GM23338 (cell line): ENCODE measurements around the gene HMCN2. TPM values are rescaled to one million over a fixed set of nuclear protein-coding genes. Genes with fewer than 3 reads are reported as not detected.

Experiments
- ATAC-seq: fragments of 200-7000 bp; cut with Tn5 transposase; 3 replicates; pipeline ENCODE4 v1.9.1; 2020
- DNase-seq: peaks from one replicate; pipeline ENCODE4 v3.0.0-alpha.2; 2015; ENCODE audit warnings: low spot score
- H2AFZ ChIP-seq: fragments of 200-600 bp; sonication (generic); 2 replicates; pipeline ENCODE4 v1.8.0; 2016; ENCODE audit warnings: antibody characterized with exemption, mild to moderate bottlenecking, moderate library complexity
- H3F3A ChIP-seq: fragments of 200-600 bp; sonication (generic); replicated peaks from 2 replicates; pipeline ENCODE4 v1.8.0; 2017; ENCODE audit warnings: antibody characterized with exemption, mixed run types, low read depth
- H3K27ac ChIP-seq: fragments of 200-600 bp; sonication (generic); 2 replicates; pipeline ENCODE4 v1.6.1; 2016; ENCODE audit warnings: low read depth
- H3K27me3 ChIP-seq: fragments of 200-600 bp; sonication (generic); 2 replicates; pipeline ENCODE4 v1.8.0; 2016; ENCODE audit warnings: mild to moderate bottlenecking, mixed run types, moderate library complexity; ENCODE audit not compliant: insufficient read depth
- H3K36me3 ChIP-seq: fragments of 200-600 bp; sonication (generic); 2 replicates; pipeline ENCODE4 v1.8.0; 2016; ENCODE audit warnings: mild to moderate bottlenecking; ENCODE audit not compliant: insufficient read depth
- H3K4me1 ChIP-seq: fragments of 200-600 bp; sonication (generic); 2 replicates; pipeline ENCODE4 v1.8.0; 2016; ENCODE audit warnings: mild to moderate bottlenecking, moderate library complexity; ENCODE audit not compliant: insufficient read depth
- H3K4me2 ChIP-seq: fragments of 200-600 bp; sonication (generic); 2 replicates; pipeline ENCODE4 v1.7.1; 2017; ENCODE audit warnings: mixed run types
- H3K4me3 ChIP-seq: fragments of 200-600 bp; sonication (generic); 2 replicates; pipeline ENCODE4 v1.6.1; 2016; ENCODE audit warnings: mixed run types
- H3K79me2 ChIP-seq: fragments of 200-600 bp; sonication (generic); replicated peaks from 2 replicates; pipeline ENCODE4 v1.8.0; 2017; ENCODE audit warnings: mild to moderate bottlenecking; ENCODE audit not compliant: insufficient read depth
- H3K9me2 ChIP-seq: fragments of 200-600 bp; sonication (generic); 2 replicates; pipeline ENCODE4 v1.8.0; 2017; ENCODE audit not compliant: insufficient read depth
- H4K20me1 ChIP-seq: fragments of 200-600 bp; sonication (generic); replicated peaks from 2 replicates; pipeline ENCODE4 v1.8.0; 2017; ENCODE audit warnings: mild to moderate bottlenecking; ENCODE audit not compliant: insufficient read depth
- H3K27ac Mint-ChIP-seq: 2 replicates; pipeline ENCODE4 v1.8.0; 2020; ENCODE audit warnings: inconsistent platforms, mild to moderate bottlenecking, moderate library complexity, mixed read lengths
- H3K27me3 Mint-ChIP-seq: 3 replicates; pipeline ENCODE4 v1.8.0; 2022; ENCODE audit warnings: low read depth, mild to moderate bottlenecking, moderate library complexity, mixed read lengths, inconsistent platforms; ENCODE audit not compliant: insufficient read depth, poor library complexity
- H3K36me3 Mint-ChIP-seq: 3 replicates; pipeline ENCODE4 v1.8.0; 2021; ENCODE audit warnings: low read depth, mild to moderate bottlenecking, inconsistent platforms, moderate library complexity, mixed read lengths
- H3K4me1 Mint-ChIP-seq: 3 replicates; pipeline ENCODE4 v1.8.0; 2020; ENCODE audit warnings: mild to moderate bottlenecking, inconsistent platforms, mixed read lengths
- H3K4me3 Mint-ChIP-seq: 3 replicates; pipeline ENCODE4 v1.8.0; 2021; ENCODE audit warnings: moderate library complexity, mild to moderate bottlenecking, inconsistent platforms, mixed read lengths
- H3K9me3 Mint-ChIP-seq: 3 replicates; pipeline ENCODE4 v1.8.0; 2020; ENCODE audit warnings: moderate library complexity, mild to moderate bottlenecking, inconsistent platforms, mixed read lengths
- EZH2 ChIP-seq: fragments of 200-600 bp; sonication (generic); IDR thresholded peaks from one replicate; pipeline ENCODE4 v1.8.0; 2017; ENCODE audit warnings: antibody characterized with exemption, mild to moderate bottlenecking, low read depth; ENCODE audit not compliant: unreplicated experiment
- EZH2phosphoT487 ChIP-seq: fragments of 200-600 bp; sonication (generic); IDR thresholded peaks from one replicate; pipeline ENCODE4 v1.8.1; 2018; ENCODE audit warnings: antibody characterized with exemption; ENCODE audit not compliant: unreplicated experiment
- JUNB ChIP-seq: IDR thresholded peaks from one replicate; pipeline ENCODE4 v1.6.1; 2016; ENCODE audit warnings: antibody characterized with exemption; ENCODE audit not compliant: unreplicated experiment
- NANOG ChIP-seq: IDR thresholded peaks from 2 replicates; pipeline ENCODE4 v1.6.1; 2016; ENCODE audit warnings: antibody characterized with exemption, borderline replicate concordance
- POLR2AphosphoS5 ChIP-seq: IDR thresholded peaks from 2 replicates; pipeline ENCODE4 v1.6.1; 2016; ENCODE audit warnings: antibody characterized with exemption, low read depth
- STAT1 ChIP-seq: IDR thresholded peaks from one replicate; pipeline ENCODE4 v1.6.1; 2016; ENCODE audit warnings: antibody characterized with exemption; ENCODE audit not compliant: unreplicated experiment
- ZNF331 ChIP-seq: fragments of 250-450 bp; sonication (Bioruptor Pico); IDR thresholded peaks from 2 replicates; pipeline ENCODE4 v1.5.0; 2020; ENCODE audit warnings: low read depth, mild to moderate bottlenecking, moderate library complexity
- polyA plus RNA-seq: library from polyadenylated mRNA; unstranded; fragments of >200 nt; fragmentation: Nextera tagmentation; extraction: Ambion mirVana; gene quantifications from 2 replicates; pipeline ENCODE4 v1.2.1, GENCODE V29; 2016
- total RNA-seq: library from RNA; depleted of rRNA; stranded (reverse); fragments of >200 nt; shearing (Covaris generic); gene quantifications from 2 replicates; pipeline ENCODE4 v1.2.3, GENCODE V29; 2014
- TF ChIP-seq, protein P1 (sequence below): IDR thresholded peaks from one replicate; pipeline ENCODE4 v1.6.1; 2018; ENCODE audit warnings: antibody characterized with exemption; ENCODE audit not compliant: unreplicated experiment
- TF ChIP-seq, protein P2 (sequence below), 2 experiments: fragments of 200-600 bp in 1 of 2; sonication (generic) in 1 of 2; conservative IDR thresholded peaks; 2 replicates each; pipeline versions ENCODE4 v1.5.1 to v1.6.1; 2016 to 2017; ENCODE audit warnings: antibody characterized with exemption in 2 of 2, low read depth in 2 of 2, mild to moderate bottlenecking in 2 of 2, moderate library complexity in 1 of 2
- TF ChIP-seq, protein P3 (sequence below): IDR thresholded peaks from 2 replicates; pipeline ENCODE4 v1.6.1; 2016; ENCODE audit warnings: antibody characterized with exemption

Gene HMCN2
- total and polyA plus RNA-seq, 2 experiments from 2014 or later, result 1.3 to 4.7 TPM

DNA sequence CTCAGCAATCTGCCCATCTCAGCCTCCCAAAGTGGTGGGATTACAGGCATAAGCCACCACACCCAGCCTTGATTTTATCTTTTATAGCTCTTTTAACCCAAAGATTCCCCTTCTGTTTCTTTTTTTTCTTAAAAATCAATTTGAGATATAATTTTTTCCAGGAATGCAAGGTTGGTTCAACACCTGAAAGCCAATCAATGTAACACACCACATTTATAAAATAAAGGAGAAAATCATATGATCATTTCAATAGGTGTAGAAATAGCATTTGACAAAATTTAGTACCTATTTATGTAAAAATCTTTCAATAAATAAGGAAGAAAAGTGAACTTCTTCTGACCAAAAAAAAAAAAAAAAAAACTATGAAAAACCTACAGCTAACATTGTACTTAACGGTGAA lies 175.5 kb downstream of the HMCN2 start:
- H2AFZ ChIP-seq, result no peak overlapping the region
- DNase-seq (no peak), ATAC-seq (no peak)
- H3F3A ChIP-seq, result 0 out of 2 replicates have a peak, but pooled peaks cover 8% of the 10 kb centered on the region
- H3K4me1 Mint-ChIP-seq, result peaks cover 5% of the 10 kb centered on the region; the same call in 2 of the 3 replicates
- H3K4me2 ChIP-seq, result no peak overlapping the region
- peaks cover 26% of the 10 kb centered on the region for H3K27me3 ChIP-seq
- H4K20me1 ChIP-seq, result no peaks in the 10 kb centered on the region
- H3K4me3 ChIP-seq, result no peak overlapping the region
- 0 out of 2 replicates have a peak, but pooled peaks cover 7% of the 10 kb centered on the region for H3K36me3 ChIP-seq
- H3K4me1 ChIP-seq, result peaks cover 8% of the 10 kb centered on the region
- H3K9me3 Mint-ChIP-seq, result peaks cover 16% of the 10 kb centered on the region
- H3K9me2 ChIP-seq, result no peaks in the 10 kb centered on the region
- H3K27ac ChIP-seq, result no peak overlapping the region
- TF ChIP-seq, protein P1, sequence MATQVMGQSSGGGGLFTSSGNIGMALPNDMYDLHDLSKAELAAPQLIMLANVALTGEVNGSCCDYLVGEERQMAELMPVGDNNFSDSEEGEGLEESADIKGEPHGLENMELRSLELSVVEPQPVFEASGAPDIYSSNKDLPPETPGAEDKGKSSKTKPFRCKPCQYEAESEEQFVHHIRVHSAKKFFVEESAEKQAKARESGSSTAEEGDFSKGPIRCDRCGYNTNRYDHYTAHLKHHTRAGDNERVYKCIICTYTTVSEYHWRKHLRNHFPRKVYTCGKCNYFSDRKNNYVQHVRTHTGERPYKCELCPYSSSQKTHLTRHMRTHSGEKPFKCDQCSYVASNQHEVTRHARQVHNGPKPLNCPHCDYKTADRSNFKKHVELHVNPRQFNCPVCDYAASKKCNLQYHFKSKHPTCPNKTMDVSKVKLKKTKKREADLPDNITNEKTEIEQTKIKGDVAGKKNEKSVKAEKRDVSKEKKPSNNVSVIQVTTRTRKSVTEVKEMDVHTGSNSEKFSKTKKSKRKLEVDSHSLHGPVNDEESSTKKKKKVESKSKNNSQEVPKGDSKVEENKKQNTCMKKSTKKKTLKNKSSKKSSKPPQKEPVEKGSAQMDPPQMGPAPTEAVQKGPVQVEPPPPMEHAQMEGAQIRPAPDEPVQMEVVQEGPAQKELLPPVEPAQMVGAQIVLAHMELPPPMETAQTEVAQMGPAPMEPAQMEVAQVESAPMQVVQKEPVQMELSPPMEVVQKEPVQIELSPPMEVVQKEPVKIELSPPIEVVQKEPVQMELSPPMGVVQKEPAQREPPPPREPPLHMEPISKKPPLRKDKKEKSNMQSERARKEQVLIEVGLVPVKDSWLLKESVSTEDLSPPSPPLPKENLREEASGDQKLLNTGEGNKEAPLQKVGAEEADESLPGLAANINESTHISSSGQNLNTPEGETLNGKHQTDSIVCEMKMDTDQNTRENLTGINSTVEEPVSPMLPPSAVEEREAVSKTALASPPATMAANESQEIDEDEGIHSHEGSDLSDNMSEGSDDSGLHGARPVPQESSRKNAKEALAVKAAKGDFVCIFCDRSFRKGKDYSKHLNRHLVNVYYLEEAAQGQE, result no peak
- no peaks in the 10 kb centered on the region for H3K79me2 ChIP-seq
- no peak overlapping the region for H3K4me3 Mint-ChIP-seq
- H3K36me3 Mint-ChIP-seq, result peaks cover 6% of the 10 kb centered on the region; the same call in 2 of the 3 replicates
- no peak overlapping the region for H3K27ac Mint-ChIP-seq
- peaks cover 31% of the 10 kb centered on the region for H3K27me3 Mint-ChIP-seq

DNA sequence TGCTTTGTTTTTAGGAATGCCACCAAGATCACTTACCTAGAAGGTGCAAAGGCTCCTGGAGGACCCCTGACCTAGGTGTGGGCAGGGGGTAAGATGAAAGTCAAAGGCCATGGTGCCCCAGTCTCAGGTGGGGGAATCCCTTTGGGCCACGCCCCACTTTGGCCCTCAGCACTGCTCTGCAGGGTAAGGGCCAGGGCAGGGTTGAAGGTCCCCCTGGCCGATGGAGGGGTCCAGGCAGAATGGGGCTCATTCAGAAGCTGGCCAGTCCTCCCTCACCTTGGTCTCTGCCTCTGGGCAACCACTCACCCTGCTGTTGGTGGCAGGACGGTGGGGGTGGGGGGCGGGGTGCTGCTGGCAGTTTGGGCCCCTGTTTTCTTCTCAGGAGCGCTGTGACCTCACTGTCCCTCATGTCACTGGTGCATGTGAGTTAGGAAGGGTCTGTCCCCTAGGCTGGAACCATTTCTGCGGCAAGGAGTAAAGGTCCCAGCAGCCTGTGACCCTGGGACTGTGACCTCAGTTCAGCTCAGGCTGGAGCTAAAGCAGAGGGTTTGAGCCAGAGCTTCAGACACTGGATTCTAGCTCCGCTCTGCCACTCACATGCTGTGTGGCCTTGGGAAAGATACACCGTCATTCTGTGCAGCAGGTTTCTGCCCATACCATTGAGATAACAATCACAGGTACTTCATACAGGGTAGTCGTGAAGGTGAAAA lies 177.3 kb downstream of the HMCN2 start:
- Mint-ChIP-seq H3K9me3 (peaks cover 16% of the 10 kb centered on the region), H3K27me3 (peaks cover 40% of the 10 kb centered on the region), H3K27ac (no peak overlapping the region), H3K36me3 (peaks cover 16% of the 10 kb centered on the region; the same call in 2 of the 3 replicates), H3K4me3 (no peak overlapping the region; the same call in 2 of the 3 replicates), H3K4me1 (peaks cover 24% of the 10 kb centered on the region)
- Histone ChIP-seq H2AFZ (no peak overlapping the region), H3K27ac (no peak overlapping the region), H3F3A (peaks cover 8% of the 10 kb centered on the region; the same call in 1 of the 2 replicates), H3K4me1 (peaks cover 26% of the 10 kb centered on the region), H3K4me3 (no peak overlapping the region), H3K36me3 (peaks cover 7% of the 10 kb centered on the region; the same call in 1 of the 2 replicates), H3K27me3 (peaks cover 30% of the 10 kb centered on the region), H3K79me2 (no peaks in the 10 kb centered on the region), H3K4me2 (no peak overlapping the region), H4K20me1 (no peaks in the 10 kb centered on the region), H3K9me2 (no peaks in the 10 kb centered on the region)
- DNase-seq (no peak), ATAC-seq (no peak)
- TF ChIP-seq STAT1 (no peak), JUNB (no peak), NANOG (no peak), EZH2phosphoT487 (no peak), ZNF331 (no peak), EZH2 (no peak), POLR2AphosphoS5 (no peak)
- TF ChIP-seq, protein P1, result no peak
- TF ChIP-seq, protein P2, sequence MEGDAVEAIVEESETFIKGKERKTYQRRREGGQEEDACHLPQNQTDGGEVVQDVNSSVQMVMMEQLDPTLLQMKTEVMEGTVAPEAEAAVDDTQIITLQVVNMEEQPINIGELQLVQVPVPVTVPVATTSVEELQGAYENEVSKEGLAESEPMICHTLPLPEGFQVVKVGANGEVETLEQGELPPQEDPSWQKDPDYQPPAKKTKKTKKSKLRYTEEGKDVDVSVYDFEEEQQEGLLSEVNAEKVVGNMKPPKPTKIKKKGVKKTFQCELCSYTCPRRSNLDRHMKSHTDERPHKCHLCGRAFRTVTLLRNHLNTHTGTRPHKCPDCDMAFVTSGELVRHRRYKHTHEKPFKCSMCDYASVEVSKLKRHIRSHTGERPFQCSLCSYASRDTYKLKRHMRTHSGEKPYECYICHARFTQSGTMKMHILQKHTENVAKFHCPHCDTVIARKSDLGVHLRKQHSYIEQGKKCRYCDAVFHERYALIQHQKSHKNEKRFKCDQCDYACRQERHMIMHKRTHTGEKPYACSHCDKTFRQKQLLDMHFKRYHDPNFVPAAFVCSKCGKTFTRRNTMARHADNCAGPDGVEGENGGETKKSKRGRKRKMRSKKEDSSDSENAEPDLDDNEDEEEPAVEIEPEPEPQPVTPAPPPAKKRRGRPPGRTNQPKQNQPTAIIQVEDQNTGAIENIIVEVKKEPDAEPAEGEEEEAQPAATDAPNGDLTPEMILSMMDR (conservative IDR thresholded peaks at IDR 0.05; ENCODE audit: low read depth in 2 of 2), result no peak
- TF ChIP-seq, protein P3, sequence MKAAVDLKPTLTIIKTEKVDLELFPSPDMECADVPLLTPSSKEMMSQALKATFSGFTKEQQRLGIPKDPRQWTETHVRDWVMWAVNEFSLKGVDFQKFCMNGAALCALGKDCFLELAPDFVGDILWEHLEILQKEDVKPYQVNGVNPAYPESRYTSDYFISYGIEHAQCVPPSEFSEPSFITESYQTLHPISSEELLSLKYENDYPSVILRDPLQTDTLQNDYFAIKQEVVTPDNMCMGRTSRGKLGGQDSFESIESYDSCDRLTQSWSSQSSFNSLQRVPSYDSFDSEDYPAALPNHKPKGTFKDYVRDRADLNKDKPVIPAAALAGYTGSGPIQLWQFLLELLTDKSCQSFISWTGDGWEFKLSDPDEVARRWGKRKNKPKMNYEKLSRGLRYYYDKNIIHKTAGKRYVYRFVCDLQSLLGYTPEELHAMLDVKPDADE, result no peak
